Muscle of leg (tissue), 11 donors: Measurements from ENCODE around the gene PUSL1. TPM values are rescaled to one million over a fixed set of nuclear protein-coding genes. Genes with fewer than 3 reads are reported as not detected.

Source experiments
- DNase-seq: peaks from one replicate; pipeline ENCODE4 v3.0.0; 2013
- H3K27ac ChIP-seq: one replicate; pipeline ENCODE4 v1.5.1; 2013; ENCODE audit warnings: mild to moderate bottlenecking, low read length, control low read depth
- H3K27me3 ChIP-seq: one replicate; pipeline ENCODE4 v1.6.1; 2013; ENCODE audit warnings: low read length; ENCODE audit not compliant: control insufficient read depth, insufficient read depth
- H3K36me3 ChIP-seq: one replicate; pipeline ENCODE4 v1.6.1; 2013; ENCODE audit warnings: low read length; ENCODE audit not compliant: control insufficient read depth, insufficient read depth
- H3K4me1 ChIP-seq: one replicate; pipeline ENCODE4 v1.6.1; 2013; ENCODE audit warnings: low read length; ENCODE audit not compliant: control insufficient read depth, insufficient read depth
- H3K4me3 ChIP-seq: one replicate; pipeline ENCODE4 v1.5.1; 2013; ENCODE audit warnings: low read length, control low read depth
- H3K9me3 ChIP-seq: replicated peaks from 2 replicates; pipeline ENCODE4 v1.6.1; 2013; ENCODE audit warnings: low read depth, low read length; ENCODE audit not compliant: control insufficient read depth
- WGBS: methylation state at CpG from one replicate; pipeline ENCODE4 v1.1.5; 2013; ENCODE audit warnings: missing lambda C conversion rate; ENCODE audit not compliant: insufficient coverage; 5-methylcytosine and 5-hydroxymethylcytosine counted together
- polyA plus RNA-seq, 8 donors: library from polyadenylated mRNA; unstranded; fragments of 120-200 nt; gene quantifications; one replicate each; pipeline versions ENCODE4 v1.2.1 to v1.2.3, GENCODE V29; 2013; ENCODE audit warnings: inconsistent platforms in 1 of 8, low replicate concordance in 1 of 8; ENCODE audit not compliant: insufficient read length in 8 of 8, insufficient read depth in 1 of 8
- total RNA-seq: library from RNA; stranded (reverse); fragments of 120-200 nt; gene quantifications from one replicate; pipeline ENCODE4 v1.2.4, GENCODE V29; 2013

Gene PUSL1
- total and polyA plus RNA-seq, 9 donors: 6.1 to 8.6 (median 7.3) TPM

- Histone ChIP-seq H3K4me1 (peaks cover 43% of the 10 kb centered on the region), H3K4me3 (peak overlapping the region; percentile 64), H3K36me3 (peaks cover 44% of the 10 kb centered on the region), H3K27me3 (no peaks in the 10 kb centered on the region), H3K27ac (no peak overlapping the region), H3K9me3 (no peaks in the 10 kb centered on the region)
- no peak for DNase-seq
- 20% methylated on average over 55 of the region's 57 CpGs for WGBS
Observed at GRCh38 chr1:1309251-1310108, 1.1 kb downstream of the PUSL1 start.

- Histone ChIP-seq H3K9me3 (no peaks in the 10 kb centered on the region), H3K36me3 (peaks cover 50% of the 10 kb centered on the region), H3K4me3 (no peak overlapping the region), H3K27me3 (no peaks in the 10 kb centered on the region), H3K27ac (no peak overlapping the region), H3K4me1 (peaks cover 37% of the 10 kb centered on the region)
- no peak for DNase-seq
- 80% methylated on average over 3 of the region's 3 CpGs for WGBS
Observed at GRCh38 chr1:1310109-1310385, 1.6 kb downstream of the PUSL1 start.

GRCh38 chr1:1310476-1311053 lies 2.2 kb downstream of the PUSL1 start:
- H3K4me1 ChIP-seq: peaks cover 32% of the 10 kb centered on the region
- 79% methylated on average over 17 of the region's 21 CpGs for WGBS

GRCh38 chr1:1311107-1312104 lies 3.0 kb downstream of the PUSL1 start:
- H3K4me1 ChIP-seq: peaks cover 24% of the 10 kb centered on the region
- DNase-seq: no peak
- H3K36me3 ChIP-seq: peaks cover 54% of the 10 kb centered on the region
- H3K4me3 ChIP-seq: no peak overlapping the region
- no peak overlapping the region for H3K27ac ChIP-seq
- H3K9me3 ChIP-seq: no peaks in the 10 kb centered on the region
- no peaks in the 10 kb centered on the region for H3K27me3 ChIP-seq
- 86% methylated on average over 21 of the region's 22 CpGs for WGBS

More at GRCh38 chr1:1310476-1311053, 2.2 kb downstream of the PUSL1 start:
- Histone ChIP-seq H3K27ac (no peak overlapping the region), H3K4me3 (no peak overlapping the region), H3K36me3 (peaks cover 54% of the 10 kb centered on the region), H3K27me3 (no peaks in the 10 kb centered on the region), H3K9me3 (no peaks in the 10 kb centered on the region)
- no peak for DNase-seq

GRCh38 chr1:1312450-1313314 lies 4.3 kb downstream of the PUSL1 start:
- Histone ChIP-seq H3K27ac (no peak overlapping the region), H3K4me1 (peaks cover 15% of the 10 kb centered on the region), H3K4me3 (no peak overlapping the region), H3K9me3 (no peaks in the 10 kb centered on the region), H3K36me3 (peaks cover 56% of the 10 kb centered on the region), H3K27me3 (no peaks in the 10 kb centered on the region)
- 89% methylated on average over 44 of the region's 49 CpGs for WGBS
- no peak for DNase-seq

- peaks cover 61% of the 10 kb centered on the region for H3K36me3 ChIP-seq
- WGBS: 86% methylated on average over 33 of the region's 37 CpGs
- no peaks in the 10 kb centered on the region for H3K27me3 ChIP-seq
- peaks cover 19% of the 10 kb centered on the region for H3K4me1 ChIP-seq
- no peak overlapping the region for H3K4me3 ChIP-seq
- H3K27ac ChIP-seq: no peak overlapping the region
- DNase-seq: no peak
- H3K9me3 ChIP-seq: no peaks in the 10 kb centered on the region
Observed at GRCh38 chr1:1313500-1314236, 5.3 kb downstream of the PUSL1 start.

- 89% methylated on average over 14 of the region's 15 CpGs for WGBS
- Histone ChIP-seq H3K4me3 (no peak overlapping the region), H3K36me3 (peaks cover 66% of the 10 kb centered on the region), H3K27ac (no peak overlapping the region), H3K4me1 (peaks cover 14% of the 10 kb centered on the region), H3K27me3 (no peaks in the 10 kb centered on the region), H3K9me3 (no peaks in the 10 kb centered on the region)
- no peak for DNase-seq
Observed at GRCh38 chr1:1314237-1314586, 5.8 kb downstream of the PUSL1 start.

GRCh38 chr1:1314678-1315335 lies 6.4 kb downstream of the PUSL1 start:
- no peak overlapping the region for H3K27ac ChIP-seq
- WGBS: 90% methylated on average over 21 of the region's 23 CpGs
- no peaks in the 10 kb centered on the region for H3K9me3 ChIP-seq
- peaks cover 70% of the 10 kb centered on the region for H3K36me3 ChIP-seq
- H3K4me1 ChIP-seq: peaks cover 8% of the 10 kb centered on the region
- no peak overlapping the region for H3K4me3 ChIP-seq
- no peaks in the 10 kb centered on the region for H3K27me3 ChIP-seq
- DNase-seq: no peak
